GM21619 (cell line): ENCODE measurements around the gene RPL13.
"Not testable (repeated sequence)": the region's sequence is repeated elsewhere in the genome, so short reads cannot be mapped to it uniquely, and the experiment has no call there.

Source experiments
- ATAC-seq: cut with Tn5 transposase; IDR thresholded peaks from one replicate; pipeline ENCODE4 v1.9.1; 2021; ENCODE audit not compliant: unreplicated experiment

RPL13 gene

DNA sequence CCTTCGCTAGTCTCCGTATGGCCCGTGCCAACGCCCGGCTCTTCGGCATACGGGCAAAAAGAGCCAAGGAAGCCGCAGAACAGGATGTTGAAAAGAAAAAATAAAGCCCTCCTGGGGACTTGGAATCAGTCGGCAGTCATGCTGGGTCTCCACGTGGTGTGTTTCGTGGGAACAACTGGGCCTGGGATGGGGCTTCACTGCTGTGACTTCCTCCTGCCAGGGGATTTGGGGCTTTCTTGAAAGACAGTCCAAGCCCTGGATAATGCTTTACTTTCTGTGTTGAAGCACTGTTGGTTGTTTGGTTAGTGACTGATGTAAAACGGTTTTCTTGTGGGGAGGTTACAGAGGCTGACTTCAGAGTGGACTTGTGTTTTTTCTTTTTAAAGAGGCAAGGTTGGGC lies 2.5 kb downstream of the RPL13 start:
- no peak for ATAC-seq

DNA sequence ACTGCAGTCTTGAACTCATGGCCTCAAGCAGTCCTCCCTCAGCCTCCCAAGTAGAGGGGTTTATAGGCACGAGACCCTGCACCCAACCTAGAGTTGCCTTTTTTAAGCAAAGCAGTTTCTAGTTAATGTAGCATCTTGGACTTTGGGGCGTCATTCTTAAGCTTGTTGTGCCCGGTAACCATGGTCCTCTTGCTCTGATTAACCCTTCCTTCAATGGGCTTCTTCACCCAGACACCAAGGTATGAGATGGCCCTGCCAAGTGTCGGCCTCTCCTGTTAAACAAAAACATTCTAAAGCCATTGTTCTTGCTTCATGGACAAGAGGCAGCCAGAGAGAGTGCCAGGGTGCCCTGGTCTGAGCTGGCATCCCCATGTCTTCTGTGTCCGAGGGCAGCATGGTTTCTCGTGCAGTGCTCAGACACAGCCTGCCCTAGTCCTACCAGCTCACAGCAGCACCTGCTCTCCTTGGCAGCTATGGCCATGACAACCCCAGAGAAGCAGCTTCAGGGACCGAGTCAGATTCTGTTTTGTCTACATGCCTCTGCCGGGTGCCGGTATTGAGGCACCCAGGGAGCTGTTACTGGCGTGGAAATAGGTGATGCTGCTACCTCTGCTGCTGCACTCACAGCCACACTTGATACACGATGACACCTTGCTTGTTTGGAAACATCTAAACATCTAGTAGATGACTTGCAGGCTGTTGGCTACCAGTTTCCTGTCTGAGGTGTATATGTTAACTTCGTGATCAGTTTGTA lies 3.3 kb downstream of the RPL13 start:
- no peak for ATAC-seq

DNA sequence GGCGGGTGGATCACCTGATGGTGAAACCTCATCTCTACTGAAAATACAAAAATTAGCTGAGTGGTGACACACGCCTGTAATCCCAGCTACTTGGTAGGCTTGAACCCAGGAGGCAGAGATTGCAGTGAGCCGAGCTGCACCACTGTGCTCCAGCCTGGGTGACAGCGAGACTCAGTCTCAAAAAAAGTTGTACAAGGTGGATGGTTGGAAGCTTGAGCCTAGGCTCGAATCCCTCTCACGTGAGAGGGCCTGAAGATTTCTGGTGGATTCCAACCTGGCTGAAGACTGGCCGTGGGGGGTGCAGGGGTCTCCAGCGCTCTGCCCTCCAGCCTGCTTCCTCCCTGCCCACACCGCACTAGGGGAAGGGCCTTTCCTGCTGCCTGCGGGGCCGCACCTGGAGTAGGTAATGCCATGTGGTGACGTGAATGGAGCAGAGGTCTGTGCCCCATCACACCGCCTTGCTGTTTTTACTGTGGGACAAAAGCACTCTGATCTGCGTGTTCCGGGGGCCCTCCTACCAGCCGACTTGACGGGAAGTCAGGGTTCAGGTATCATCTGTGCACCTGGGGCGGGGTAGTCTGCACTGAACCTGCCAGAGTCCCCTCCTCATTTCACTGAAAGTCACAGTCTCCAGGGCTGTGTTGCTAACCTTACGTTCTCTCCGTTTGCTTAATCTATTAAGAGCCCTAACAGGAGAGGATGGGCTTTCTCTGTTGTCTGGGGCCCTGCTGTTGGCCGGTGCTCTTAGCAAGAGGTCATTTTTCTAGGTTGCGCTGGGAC lies 4.2 kb downstream of the RPL13 start:
- no peak for ATAC-seq

DNA sequence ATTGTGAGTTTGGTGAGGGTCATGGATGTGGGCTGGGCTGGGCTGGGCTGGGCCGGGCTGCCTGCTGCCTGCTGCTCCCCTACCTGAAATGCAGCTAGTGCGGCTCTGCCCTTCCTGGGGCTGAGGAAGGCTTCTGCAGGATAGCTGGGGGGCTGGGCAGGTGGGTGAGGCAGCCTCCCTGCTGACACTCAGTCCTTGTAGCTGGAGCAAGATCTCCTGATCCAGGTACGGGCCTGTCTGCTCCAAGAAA lies 4.7 kb downstream of the RPL13 start:
- ATAC-seq, result no peak

DNA sequence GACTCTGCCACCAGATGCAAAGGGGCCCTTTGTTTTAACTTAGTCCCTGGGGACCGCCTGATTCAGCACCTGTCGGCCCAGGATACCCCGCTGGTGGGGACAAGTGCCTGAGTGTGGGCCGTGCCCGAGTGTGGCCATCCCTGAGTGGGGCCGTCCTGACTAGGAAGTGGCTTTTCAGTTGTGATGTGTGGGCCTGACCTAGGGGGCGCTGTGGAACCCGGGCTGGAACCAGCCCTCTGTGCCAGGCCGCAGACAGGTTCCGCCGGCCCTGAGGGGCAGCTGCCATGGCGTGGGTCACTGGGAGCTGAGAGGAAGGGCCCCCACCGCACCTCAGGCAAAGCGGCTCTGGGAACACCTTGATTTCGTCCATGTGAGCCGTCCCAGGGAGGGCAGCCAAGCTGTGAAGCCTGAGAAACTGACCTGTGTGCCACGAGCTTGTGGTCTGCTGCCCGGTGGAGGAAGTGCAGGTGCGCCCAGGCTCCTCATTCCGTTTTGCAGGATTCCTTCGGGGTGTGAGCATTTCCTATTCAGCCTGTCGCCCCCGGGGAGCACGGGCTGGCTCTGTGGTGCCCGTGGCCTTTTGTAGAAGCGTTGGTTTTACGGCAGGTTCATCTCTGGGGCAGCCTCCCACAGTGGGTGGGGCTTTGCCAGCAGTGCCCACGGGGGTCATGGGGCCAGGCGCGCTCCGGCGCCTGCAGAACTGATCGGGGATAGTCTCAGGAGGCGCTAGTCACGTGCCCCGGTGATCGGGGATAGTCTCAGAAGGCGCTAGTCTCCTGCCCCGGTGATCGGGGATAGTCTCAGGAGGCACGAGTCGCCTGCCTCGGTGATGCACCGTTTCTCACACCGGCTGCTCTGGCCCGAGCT lies 5.3 kb downstream of the RPL13 start:
- no peak for ATAC-seq

DNA sequence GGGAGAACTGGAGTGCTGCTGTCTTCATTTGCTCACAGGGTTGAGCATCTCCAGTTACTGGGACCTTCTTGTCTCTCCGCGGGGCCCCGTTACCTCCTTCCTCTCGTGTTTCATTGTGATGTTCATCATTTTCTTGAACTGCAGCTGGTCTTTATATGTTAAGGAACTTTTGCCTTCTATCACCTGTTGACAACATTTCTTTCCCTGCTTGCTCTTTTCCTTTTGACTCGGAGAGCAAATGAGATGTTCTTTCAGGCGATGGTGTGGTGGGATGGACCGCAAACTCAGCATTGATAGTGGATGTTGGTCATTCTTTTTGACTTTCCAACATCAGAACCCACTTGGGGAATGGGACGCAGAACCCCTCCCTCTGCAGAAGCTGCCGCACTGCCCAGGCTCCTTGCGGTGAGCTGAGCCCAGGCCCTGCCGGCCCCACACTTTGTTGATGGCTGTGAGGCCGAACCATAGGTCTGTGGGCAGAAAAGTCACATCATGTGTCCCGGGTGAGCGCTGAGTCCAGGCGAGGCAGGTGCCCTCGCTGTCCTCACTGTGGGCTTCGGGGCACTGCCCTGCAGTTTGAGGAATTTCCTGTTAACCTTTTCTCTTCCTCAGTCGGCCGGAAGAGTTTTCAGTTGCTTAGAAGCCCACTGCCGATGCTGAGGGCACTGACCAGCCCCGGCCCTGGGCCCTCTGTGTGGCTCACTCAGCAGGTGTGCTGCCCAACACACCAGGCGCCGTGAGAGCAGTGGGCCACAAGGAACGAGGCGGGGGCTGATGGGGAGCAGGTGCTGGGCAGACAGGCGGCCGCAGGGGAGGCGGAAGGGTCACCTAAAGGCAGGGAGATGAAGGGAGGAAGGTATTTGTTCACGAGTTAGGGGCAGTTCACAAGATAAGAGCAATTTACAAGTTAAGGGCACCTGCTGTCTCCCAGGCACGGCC lies 7.4 kb downstream of the RPL13 start:
- no peak for ATAC-seq

DNA sequence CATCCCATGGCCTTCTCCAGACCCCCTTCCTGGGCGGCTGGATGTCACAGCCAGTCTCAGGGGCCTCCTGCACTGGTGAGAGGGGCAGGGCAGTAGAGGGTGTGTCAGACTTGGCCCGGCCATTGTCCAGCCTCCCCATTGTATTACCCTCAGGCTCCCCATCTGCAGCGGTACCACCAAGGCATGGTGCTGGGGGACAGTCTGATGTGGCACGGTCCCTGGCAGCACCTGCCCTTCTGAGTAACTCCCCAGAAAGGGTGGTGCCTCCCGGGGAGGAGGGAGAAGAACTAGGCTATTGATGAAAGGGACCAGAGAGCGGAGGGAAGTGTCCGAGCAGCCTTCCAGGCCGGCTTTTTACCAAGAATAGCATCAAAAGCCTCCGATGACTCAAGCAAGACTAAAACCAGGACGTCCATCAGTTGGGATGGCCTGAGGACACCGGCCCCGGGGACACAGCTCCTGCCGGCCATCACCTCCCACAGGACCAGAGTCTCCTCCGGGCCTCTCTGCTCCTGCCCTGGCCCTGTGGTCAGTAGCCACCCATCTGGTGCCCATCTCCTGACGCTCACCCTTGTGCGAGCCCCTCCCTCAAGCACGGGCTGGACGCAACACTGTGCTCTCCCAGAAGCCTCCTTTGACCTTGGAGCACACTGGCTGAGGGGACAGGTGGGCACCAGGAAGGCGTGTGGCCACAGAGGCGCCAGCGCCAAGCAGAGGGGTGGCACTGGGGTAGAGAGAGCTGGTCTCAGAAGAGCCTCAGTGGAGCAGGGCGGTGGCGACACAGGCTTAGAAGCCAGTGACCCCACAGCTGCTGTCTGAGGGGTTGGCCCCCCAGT lies 9.2 kb downstream of the RPL13 start:
- no peak for ATAC-seq

DNA sequence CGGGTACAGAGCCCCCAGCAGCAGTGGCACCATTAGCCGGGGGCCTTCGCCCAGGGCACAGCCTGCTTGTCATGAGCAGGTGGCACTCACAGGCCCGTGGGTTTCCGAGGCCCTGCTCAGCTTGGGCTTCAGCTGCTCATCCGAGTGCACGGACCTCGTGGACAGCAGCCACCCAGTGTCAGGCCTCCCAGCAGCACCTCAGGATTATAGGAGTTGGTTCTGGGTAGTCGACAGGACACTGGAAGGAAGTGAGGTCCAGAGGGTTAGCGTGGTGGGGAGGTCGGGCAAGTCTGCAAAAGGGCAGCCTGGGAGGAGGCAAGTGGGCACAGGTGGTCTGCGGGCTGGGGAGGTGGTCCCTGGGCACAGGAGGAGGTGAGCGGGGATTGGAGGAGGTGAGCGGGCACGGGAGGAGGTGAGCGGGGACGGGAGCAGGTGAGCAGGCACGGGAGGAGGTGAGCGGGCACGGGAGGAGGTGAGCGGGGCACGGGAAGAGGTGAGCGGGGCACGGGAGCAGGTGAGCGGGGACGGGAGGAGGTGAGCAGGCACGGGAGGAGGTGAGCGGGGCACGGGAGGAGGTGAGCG lies 10.0 kb downstream of the RPL13 start:
- no peak for ATAC-seq

DNA sequence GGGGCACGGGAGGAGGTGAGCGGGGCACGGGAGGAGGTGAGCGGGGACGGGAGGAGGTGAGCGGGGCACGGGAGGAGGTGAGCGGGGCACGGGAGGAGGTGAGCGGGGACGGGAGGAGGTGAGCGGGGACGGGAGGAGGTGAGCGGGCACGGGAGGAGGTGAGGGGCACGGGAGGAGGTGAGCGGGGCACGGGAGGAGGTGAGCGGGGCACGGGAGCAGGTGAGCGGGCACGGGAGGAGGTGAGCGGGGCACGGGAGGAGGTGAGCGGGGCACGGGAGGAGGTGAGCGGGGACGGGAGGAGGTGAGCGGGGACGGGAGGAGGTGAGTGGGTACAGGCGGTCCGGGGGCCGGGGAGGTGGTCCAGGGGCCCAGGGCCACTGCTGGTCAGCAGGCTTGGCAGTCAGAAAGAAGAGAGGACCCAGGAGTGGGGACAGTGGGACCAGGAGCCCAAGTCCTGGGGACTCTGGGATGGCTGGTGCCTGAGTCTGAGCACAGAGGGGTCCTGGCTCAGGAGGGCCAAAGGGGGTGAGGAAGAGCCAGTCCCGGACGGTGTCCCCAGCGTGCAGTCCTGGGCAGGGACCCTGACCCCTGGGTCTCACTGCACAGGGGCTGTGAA lies 10.6 kb downstream of the RPL13 start:
- ATAC-seq, result not testable (repeated sequence)

DNA sequence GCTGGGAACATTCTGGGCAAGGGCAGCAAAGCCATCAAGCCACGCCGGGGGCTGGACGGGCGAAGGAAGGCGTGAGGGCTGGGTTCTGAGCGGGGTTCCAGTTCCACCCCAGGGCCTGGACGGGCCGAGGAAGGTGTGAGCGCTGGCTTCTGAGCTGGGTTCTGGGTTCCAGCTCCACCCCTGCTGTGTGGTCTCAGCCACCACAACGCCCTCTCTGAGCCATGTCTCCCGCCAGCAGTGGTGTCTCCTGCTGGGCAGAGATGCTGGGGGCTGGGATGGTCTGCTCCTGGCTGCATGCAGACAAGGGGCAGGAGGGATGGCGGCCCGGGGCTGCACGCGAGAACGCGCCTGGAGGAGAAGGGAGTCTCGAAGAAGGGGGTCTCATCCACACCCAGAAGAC lies 11.2 kb downstream of the RPL13 start:
- no peak for ATAC-seq

DNA sequence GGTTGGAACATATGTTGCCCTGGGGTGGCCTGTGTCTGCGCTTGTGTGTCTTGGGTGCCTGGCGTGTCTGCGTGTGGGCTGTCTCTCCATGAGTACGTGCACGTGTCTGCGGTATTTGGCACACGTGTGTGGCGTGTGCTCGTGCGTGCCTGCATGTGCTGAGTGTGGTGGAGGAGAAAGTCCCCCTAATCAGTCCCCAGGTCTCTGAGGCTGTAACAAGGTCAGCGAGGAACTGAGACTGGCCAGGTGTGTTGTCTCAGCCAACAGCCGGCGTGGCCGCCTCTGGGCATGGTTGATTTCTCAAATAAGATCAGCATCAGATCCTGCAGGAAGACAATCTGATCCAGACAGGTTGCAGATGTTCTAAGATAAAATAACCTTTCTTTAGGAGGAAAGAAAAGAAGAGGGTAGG lies 11.6 kb downstream of the RPL13 start:
- ATAC-seq, result no peak

DNA sequence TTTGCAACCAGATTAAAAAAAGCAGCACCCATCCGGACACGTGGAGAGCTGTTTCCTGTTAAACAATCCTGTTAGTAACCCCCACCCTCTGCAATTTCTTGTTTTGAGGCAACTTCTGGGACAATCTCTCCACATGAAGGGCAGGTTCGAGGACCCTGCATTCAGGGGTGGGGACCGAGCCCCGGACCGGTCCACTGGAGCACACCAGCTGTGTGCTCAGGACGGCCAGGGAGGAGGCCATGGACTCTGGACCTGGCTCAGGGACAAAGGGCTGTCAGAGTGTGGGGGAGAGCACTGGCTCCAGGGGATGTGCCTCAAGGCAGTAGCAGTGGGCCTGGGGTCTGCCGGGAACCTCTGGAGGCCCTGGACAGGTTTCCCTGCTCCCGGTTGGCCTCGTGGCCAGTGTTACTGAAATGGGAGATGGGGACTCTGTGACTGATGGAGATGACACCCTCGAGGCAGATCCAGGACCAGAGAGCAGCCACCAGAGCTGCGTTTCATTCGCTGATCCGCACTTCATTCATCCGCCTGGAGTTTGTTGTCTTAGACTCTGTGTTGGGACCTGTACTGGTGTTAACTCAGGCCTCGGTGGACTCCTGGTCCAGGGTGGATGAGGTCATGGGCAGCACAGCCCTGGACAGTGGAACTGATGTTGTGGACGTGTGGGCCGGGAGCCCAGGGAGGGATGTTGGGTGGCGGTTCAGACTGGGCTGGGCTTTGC lies 12.2 kb downstream of the RPL13 start:
- ATAC-seq, result no peak

DNA sequence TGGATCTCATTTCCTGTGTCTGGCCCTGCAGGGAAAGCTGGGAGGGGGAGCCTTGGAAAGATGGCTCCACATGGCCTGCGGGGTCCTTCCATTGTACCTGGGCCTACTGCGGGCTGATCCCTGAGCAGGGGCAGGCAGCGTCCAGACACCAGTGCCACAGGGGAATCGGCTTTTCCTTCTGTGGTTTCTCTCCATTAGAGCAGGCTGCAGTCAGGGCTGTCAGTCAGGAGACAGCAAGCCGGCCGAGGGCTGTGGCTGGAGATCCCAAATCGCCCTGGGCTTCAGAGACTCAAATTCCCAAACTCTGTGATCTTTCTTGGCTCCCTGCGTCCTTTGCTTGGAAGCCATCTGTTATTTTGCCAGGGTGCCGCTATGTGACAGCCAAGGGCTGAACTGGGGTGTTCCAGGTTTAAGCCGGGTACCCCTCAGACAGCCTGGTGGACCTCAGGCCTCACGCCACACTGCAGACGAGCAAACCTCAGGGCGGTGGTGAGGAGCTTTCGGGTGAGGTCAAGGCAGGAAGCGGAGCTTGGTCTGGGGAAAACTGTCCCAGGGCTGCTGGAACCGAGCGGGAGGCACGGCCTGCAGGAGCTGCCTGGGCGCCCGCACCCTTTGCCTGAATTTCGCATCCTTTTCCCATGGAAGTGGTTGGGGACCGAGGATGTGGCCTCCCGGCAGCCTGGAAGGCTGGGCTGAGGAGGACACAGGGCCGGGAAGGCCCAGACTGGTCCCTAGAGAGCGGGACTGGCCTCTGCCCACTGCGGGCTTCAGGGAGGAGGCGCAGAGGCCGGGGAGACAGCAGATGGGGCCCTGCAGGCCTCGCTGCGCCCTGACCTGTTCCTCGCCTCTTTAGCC lies 13.6 kb downstream of the RPL13 start:
- ATAC-seq, result peak; percentile 4

DNA sequence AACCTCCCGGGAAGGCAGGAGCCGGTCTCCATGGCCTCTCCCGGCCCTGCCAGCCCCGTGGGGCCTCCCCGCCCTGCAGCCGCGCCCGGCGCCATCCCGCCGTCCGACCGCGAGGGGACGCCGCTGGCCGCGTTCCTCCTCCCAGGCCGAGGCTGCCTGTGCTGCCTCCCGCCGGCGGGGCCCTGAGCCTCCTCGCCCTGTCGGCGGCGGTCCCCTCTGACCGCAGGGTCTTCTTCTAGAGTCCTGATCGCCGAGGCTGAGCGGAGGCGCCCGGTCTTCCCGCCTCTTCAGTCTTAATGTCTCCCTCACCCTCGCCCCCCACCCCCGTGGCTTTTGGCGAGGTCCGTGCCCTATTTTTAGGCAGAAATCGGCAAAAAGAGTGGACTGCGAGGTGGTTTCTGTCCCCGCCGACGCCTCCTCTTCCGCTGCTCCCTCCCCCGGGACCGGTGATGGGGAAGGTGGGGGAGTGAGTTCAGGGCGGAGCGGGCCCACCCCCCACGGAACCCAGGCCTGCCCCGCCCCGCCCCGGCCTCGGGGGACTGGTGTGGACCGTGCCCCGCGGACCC lies 14.3 kb downstream of the RPL13 start:
- peak; percentile 45 for ATAC-seq

DNA sequence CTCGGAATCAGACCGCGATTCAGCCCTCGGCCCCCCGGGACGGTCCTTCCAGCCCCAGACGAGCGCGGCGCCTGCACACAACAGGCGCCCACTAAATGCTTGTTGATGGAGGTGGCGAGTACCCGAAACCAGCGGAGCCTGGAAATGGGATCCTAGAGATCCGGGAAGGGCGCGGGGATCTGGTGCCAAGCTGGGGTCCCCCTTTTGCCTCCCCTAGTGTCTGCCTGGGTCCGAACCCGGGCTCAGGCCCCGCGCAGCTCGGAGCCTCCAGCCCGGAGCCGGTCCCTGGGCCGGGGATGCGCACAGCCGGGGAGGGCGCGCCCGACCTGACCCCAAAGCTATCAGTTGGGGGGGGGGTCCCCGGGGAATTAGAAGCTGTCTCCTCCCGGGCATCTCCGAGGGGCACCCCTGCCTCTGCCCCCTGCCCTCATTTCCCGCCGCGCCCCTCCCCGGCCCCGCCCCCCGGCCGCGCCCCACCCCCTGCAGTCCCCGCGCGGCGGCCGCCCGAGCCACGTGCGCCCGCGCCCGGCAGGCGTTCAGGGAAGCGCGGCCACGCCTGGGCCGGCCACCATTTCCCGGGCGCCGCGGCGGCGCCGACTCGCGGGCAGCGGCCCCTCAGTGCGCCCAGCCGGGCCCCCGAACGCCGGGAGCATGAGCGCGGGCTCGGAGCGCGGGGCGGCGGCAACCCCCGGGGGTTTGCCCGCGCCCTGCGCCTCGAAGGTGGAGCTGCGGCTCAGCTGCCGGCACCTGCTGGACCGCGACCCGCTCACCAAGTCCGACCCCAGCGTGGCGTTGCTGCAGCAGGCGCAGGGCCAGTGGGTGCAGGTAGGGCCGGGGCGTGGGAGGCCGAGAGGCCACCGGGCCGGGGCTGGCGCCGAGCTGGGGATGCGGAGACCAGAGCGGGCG lies 15.0 kb downstream of the RPL13 start, which contains the start of gene CPNE7:
CPNE7 (plus strand) TSS at position 512 of the 906 bp plus-strand sequence; CDS start at position 652, 140 bp downstream.
- ATAC-seq, result peak; percentile 22
